ENCODE results near the gene PCMT1.
"Not testable (repeated sequence)": the region's sequence is repeated elsewhere in the genome, so short reads cannot be mapped to it uniquely, and the experiment has no call there.

DNA sequence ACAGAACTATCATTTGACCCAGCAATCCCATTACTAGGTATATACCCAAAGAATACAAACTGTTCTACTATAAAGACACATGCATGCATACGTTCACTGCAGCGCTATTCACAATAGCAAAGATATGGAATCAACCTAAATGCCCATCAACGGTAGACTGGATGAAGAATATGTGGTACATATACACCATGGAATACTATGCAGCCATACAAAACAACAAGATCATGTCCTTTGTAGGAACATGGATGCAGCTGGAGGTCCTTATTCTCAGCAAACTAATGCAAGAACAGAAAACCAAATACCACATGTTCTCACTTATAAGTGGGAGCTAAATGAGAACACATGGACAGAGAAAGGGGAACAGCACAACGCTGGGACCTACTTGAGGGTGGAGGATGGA lies 98.8 kb downstream of the PCMT1 start:
- not testable (repeated sequence) for TF ChIP-seq RAD21 (IDR thresholded peaks at IDR 0.05; ENCODE audit: insufficient read depth, low read depth, low read length); EZH2 (IDR thresholded peaks at IDR 0.05; ENCODE audit: borderline replicate concordance, control insufficient read depth, low read depth, low read length); CEBPB (IDR thresholded peaks at IDR 0.05; ENCODE audit: borderline replicate concordance in 1 of 2, low read depth in 2 of 2, low read length in 2 of 2)
- TF ChIP-seq, protein P1, sequence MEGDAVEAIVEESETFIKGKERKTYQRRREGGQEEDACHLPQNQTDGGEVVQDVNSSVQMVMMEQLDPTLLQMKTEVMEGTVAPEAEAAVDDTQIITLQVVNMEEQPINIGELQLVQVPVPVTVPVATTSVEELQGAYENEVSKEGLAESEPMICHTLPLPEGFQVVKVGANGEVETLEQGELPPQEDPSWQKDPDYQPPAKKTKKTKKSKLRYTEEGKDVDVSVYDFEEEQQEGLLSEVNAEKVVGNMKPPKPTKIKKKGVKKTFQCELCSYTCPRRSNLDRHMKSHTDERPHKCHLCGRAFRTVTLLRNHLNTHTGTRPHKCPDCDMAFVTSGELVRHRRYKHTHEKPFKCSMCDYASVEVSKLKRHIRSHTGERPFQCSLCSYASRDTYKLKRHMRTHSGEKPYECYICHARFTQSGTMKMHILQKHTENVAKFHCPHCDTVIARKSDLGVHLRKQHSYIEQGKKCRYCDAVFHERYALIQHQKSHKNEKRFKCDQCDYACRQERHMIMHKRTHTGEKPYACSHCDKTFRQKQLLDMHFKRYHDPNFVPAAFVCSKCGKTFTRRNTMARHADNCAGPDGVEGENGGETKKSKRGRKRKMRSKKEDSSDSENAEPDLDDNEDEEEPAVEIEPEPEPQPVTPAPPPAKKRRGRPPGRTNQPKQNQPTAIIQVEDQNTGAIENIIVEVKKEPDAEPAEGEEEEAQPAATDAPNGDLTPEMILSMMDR (IDR thresholded peaks at IDR 0.05 in 2 of 3, conservative IDR thresholded peaks at IDR 0.05 in 1 of 3; ENCODE audit: control insufficient read depth in 2 of 3, extremely low read depth in 1 of 3, insufficient read depth in 1 of 3, low read depth in 3 of 3, low read length in 3 of 3) = not testable (repeated sequence)
- TF ChIP-seq, protein P2, sequence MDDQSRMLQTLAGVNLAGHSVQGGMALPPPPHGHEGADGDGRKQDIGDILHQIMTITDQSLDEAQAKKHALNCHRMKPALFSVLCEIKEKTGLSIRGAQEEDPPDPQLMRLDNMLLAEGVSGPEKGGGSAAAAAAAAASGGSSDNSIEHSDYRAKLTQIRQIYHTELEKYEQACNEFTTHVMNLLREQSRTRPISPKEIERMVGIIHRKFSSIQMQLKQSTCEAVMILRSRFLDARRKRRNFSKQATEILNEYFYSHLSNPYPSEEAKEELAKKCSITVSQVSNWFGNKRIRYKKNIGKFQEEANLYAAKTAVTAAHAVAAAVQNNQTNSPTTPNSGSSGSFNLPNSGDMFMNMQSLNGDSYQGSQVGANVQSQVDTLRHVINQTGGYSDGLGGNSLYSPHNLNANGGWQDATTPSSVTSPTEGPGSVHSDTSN (IDR thresholded peaks at IDR 0.05; ENCODE audit: insufficient replicate concordance, low read depth, low read length) = not testable (repeated sequence)
- TF ChIP-seq, protein P3, sequence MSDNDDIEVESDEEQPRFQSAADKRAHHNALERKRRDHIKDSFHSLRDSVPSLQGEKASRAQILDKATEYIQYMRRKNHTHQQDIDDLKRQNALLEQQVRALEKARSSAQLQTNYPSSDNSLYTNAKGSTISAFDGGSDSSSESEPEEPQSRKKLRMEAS (IDR thresholded peaks at IDR 0.05; ENCODE audit: low read depth, low read length) = not testable (repeated sequence)
